HG03135 (cell line): ENCODE results near the gene MYL7.
"Not testable (repeated sequence)": the region's sequence is repeated elsewhere in the genome, so short reads cannot be mapped to it uniquely, and the experiment has no call there.

Source experiments
- ATAC-seq: cut with Tn5 transposase; IDR thresholded peaks from one replicate; pipeline ENCODE4 v1.9.1; 2021; ENCODE audit warnings: mild to moderate bottlenecking, moderate library complexity; ENCODE audit not compliant: unreplicated experiment

Gene MYL7

DNA sequence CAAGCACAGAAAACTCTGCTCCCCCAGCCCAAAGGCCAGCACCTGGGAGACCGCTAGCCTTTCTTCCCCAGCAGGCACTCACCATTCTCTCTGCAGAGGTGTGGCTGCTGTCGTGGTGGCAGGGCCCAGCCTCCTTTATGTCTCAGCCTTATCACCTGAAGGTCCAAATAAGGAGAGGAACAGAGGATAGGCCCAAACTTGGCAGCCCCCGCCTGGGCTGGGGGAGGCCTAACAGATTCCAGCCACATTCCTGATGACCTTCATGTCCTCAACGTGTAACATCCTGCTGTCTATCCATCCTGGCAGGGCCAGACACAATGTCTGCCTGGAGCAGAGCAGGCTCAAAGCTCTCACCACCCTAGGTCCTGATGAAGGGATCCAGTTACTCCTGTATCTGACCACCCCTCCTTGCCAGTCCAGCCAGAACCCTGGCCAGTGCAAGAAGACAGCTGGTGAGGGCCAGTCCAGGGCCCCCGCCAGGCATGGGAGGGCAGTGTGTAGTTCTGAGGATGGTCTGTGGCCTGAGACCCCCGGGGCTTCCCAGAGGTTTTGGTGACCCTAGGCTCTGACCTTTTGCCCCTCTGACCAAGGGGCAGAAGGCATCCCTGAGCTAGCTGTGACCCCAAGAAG is at the start of gene MYL7:
MYL7 (minus strand) TSS at position 112 of the 630 bp plus-strand sequence; CDS start at position 85, 27 bp downstream.
- no peak for ATAC-seq

DNA sequence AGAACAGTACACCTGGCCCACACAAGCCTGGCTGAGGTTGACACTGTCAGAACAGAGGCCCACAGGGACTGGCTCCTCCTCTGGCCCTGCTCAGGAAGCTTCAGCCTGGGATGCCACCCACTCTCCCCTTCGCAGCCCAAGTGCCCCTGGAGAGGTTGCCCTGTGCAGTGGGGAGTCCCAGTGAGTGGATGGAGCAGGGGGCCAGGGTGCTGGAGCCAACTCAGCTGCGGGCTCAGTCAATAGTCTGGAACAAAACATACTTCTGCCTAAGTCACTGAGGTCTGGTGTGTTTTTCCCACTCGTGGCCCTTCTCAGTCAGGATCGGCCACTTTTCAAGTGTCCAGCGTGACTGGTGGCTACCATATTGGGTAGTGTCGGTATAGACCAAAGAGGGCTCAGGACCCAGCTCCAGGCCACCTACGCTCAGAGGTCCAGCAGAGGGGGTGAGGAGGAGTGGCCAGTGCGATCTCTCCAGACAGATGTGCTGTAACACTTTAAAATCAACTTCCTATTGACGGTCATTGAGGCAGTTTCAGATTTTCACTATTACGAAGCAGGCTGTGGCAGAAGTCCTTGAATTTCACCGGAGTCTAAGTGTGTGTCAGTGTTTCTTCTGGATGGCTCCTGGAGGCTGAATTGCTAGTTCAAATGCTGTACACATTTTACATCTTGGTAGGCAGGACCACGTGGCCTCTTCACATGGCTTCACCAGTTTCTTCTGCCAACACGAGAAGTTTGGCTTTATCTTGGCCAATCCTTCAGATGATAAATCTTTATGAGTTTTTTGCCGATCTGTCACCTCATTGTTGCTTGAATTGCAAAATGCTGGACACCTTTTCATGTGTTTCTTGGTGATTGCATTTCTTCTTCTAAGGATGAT is 49.1 kb upstream of the MYL7 start:
- ATAC-seq, result no peak

DNA sequence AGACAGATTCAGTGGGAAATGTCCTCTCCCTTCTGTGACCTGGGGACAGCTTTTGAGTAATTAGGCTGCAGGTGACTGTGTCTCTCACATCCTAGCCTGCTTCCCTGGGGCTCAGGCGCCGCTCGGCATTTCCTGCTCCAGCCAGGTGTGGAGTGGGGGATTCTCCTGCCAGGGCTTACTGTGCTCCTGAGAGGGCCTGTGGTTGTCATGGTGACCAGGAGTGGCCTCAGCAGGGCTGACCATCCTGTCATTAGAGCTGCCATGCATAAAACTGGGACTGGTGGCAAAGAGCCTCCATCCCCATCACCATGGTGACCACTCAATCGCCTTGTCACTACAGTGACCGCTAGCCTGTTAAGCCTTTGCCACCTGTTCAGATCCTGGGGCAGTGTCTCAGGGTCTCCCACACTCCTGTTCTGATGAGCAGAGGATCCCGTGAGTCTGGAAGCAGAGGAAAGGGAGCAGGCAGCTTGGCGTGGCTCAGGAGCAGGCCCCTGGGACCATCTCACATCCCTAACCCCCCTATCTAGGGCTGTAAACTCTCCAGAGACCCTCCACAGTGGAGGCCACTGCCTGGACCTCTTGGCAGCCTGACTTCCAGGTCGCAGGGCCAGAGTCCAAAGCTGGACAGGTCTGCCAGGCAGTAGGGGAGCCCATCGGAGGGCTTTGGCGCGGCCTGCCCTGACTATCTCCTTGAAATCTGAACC is 48.3 kb upstream of the MYL7 start, which contains the start of gene GCK:
GCK (minus strand) TSS at position 154 of the 707 bp plus-strand sequence. CDS start 486 bp downstream, outside the sequence.
- ATAC-seq, result no peak

DNA sequence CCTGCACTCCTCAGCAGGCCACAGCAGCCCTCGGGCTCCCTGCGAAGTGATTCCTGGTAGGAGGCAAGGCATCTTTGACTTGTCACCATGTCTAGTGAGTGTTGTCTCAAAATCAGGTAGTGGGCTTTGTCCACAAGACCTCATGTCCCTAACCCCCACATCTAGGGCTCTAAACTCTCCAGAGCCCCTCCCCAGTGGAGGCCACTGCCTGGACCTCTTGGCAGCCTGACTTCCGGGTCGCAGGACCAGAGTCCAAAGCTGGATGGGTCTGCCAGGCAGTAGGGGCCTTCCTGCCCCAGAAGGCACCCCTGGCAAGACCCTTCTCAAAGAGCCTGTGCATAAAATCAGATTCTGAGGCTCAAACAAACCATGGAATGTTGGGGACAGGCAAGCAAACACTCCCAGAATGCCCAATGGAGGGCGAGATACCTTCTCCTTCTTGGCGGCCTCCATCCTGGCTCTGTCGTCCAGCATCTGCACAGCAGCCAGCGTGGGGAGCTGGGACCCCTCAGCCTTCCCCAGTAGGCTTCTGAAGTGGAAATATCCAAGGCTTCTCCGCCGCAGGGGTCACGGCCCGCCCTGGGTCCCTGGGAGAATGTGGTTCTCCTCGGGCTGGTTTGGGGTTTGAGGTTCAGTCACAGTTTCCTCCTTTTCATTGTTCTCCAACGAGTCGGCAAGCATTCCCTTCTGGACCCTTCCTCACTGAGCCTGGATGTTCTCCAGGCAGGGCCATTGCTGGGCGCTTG is 47.5 kb upstream of the MYL7 start:
- ATAC-seq, result no peak

- no peak for ATAC-seq
These were observed 46.7 kb upstream of the MYL7 start for GRCh38 chr7:44187636-44188416.

- ATAC-seq, result no peak
These were observed 45.6 kb upstream of the MYL7 start for GRCh38 chr7:44186736-44187135.

- ATAC-seq, result no peak
These were observed 44.6 kb upstream of the MYL7 start for GRCh38 chr7:44185729-44186128.

DNA sequence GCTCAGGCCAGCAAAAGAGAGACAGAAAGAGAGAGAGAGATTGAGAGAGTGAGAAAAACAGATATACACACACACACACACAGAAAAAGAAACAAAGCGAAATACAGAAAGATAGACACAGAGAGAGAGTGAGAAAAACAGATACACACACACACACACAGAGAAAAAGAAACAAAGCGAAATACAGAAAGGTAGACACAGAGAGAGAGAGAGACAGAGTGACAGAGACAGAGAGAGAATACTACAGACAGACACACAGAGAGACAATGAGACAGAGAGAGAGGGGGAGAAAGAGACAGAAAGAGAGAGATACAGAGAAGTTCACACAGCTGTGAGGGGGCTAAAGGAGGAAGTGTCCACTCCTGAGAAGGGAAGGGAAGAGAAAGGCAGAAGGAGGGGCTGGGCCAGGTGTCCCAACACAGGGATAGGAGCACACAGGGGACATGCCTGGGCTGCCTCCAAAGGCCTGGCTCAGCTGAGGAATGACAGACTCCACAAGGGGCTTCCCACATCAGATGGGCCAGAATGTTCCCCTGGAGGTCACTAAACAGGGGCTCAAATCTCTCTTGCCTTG is 43.8 kb upstream of the MYL7 start:
- ATAC-seq, result no peak

GRCh38 chr7:44184206-44184872 is 43.2 kb upstream of the MYL7 start:
- ATAC-seq, result no peak

- ATAC-seq, result no peak
These were observed 42.3 kb upstream of the MYL7 start for GRCh38 chr7:44183386-44183785.

DNA sequence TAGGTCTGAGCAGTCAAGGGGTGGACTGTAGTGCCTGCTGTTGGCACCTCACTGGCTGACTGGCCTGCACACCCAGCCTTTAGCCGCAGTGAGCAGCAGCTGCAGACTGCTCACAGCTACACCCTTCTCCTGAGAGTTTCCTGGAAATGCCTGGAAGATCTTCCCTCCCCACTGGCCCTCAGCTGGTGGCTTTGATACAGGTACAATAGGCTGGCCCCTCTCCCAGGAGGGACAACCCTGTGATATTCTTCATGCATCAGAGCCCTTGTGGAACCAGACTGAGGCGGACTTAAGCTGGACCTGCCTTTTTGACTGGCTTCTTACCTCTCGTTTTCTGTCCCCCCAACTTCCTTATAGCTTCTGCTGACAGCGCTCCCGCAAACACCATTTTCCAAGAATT is 41.7 kb upstream of the MYL7 start:
- ATAC-seq, result no peak

DNA sequence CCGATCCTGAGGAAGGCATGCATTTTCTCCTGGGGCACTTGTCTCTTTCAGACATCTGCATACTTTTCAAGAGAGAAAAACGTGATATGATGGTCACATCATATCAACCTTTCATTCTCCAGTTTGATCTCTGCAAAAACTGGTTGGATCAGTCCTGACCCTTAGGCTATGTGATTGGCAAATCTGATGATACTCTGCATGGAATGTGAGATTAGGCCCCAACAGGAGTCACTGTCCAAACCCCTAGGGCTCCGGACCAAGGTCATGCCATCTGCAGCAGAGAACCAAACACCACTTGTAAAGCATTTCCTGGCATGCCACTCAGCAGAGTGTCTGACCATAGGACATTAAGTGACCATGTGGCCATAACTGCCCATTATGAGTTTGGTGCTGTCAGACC is 39.5 kb upstream of the MYL7 start:
- no peak for ATAC-seq

- no peak for ATAC-seq
These were observed 36.5 kb upstream of the MYL7 start for GRCh38 chr7:44177570-44178131.

DNA sequence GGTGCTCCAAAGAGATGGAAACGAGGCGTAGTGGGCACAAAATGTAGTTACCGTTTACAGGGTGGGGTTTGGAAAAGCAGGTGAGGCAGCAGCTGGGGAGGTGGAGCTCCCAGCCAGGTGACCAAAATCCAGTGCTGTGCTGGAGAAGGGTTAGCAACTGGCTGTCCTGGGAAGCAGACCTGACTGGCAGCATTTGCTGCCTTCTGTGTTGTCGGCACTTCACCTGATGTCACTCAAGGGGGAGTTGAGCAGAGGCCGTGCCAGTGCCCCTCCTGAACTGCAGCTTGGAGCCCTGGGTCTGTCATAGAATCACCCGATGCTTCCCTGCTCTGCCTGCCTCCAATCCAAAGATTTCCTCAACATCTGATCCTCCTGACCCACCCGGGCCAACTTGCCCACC is 35.4 kb upstream of the MYL7 start:
- ATAC-seq, result no peak

DNA sequence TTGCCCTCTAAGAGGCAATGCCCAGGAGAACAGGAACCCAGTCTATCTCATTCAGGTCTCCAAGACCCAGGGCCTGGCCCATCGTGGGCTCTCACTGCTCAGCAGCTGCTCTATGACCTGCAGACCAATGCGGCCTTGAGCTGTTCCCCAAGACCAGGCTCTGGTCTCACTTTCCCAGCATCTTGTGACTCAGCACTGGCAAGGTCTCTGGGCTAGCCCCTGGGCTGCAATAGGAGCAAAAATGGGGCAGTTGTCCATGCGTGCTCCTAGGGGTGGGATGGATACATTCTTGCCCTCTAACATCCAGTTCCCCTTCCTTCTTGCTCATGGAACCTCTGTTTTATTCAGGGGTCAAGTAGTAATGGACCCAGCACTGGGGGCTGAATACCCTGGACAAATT is 34.6 kb upstream of the MYL7 start:
- no peak for ATAC-seq

- ATAC-seq, result not testable (repeated sequence)
These were observed 33.5 kb upstream of the MYL7 start for GRCh38 chr7:44174694-44174948.

GRCh38 chr7:44173911-44174693 is 33.0 kb upstream of the MYL7 start:
- no peak for ATAC-seq

GRCh38 chr7:44172803-44173424 is 31.8 kb upstream of the MYL7 start:
- no peak for ATAC-seq
